Measurements from ENCODE around the gene LKAAEAR1. TPM values are rescaled to one million over a fixed set of nuclear protein-coding genes. Genes with fewer than 3 reads are reported as not detected.

The LKAAEAR1 gene
- total RNA-seq, 1 experiment from 2014 or later: 0.24 TPM

DNA sequence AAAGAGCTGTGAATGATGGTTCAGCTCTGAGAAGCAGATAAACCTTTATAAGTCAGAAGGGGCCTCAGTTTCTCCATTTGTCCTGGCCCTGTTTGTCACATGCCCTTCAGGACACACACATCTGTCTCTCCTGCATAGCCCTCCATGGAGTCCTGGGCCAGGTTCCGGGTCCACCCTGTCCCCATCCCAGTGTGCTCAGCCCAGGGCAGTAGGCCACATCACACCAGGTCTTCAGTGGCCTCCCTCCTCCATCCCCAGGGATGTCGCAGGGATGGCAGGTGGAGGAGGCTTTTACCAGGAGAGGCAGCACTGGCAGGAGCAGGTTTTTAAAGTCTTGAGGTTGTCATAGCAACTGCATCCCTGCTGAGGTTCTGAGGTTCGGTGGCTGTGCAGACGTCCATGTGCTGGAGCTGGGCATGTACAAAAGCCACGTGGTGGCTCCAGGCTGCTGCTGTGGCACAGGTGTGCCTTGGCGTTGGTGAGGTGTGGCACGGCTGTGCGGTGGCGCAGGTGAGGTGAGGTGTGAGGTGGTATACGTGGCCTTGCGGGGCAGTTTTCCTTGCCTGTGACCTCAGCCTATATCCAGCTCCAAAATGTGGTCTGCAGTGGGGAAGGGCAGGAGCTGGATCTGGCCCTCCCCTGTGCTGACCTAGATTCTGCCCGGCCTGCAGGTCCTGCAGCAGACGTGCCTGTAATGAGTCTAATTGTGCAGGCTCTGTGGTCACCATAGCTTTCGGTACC, 31.1 kb upstream of the LKAAEAR1 start:
- Histone ChIP-seq H3K36me3 (no peaks in the 10 kb centered on the region), H3K27ac (no peak overlapping the region), H3K4me3 (no peak overlapping the region), H3K4me1 (replicated peaks) (peaks cover 1% of the 10 kb centered on the region; the same call in 1 of the 2 replicates), H3K9me3 (replicated peaks) (no peaks in the 10 kb centered on the region), H3K27me3 (replicated peaks) (peaks cover 22% of the 10 kb centered on the region)
- DNase-seq (ENCODE audit: low read depth in 1 of 2, low spot score in 2 of 2): no peak

DNA sequence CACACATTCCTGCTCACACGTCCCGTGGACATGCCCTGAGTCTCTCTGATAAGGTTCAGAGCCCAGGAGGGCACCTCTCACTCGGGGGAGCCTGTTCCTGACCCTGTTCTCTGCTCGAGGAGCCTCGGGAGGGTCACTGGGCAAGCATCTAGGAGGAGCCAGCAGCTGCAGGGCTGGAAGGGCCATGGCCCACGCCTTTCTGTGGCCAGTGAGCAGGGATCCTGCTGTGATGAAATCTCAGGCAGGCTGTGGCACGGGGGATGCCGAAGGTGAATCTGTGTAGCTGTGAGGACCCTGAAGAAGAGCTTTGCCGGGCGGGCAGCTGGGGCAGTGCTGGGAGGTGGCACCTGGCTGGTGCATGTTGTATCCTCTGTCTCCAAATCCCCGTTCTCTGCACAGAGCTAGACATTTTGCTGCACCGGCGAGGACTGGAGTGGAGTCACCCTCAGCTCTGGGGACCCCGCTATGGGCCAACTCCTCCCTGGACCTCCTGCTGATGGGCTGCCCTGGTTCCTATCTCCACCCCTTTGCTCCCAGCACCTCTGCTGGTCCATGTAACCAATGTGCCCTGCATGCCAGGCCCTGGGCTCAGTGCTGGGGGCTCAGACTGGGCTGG, 30.3 kb upstream of the LKAAEAR1 start:
- H3K36me3 ChIP-seq: no peaks in the 10 kb centered on the region
- H3K4me1 ChIP-seq (replicated peaks): no peaks in the 10 kb centered on the region
- no peak overlapping the region for H3K4me3 ChIP-seq
- H3K27ac ChIP-seq: no peak overlapping the region
- peaks cover 22% of the 10 kb centered on the region for H3K27me3 ChIP-seq (replicated peaks)
- no peaks in the 10 kb centered on the region for H3K9me3 ChIP-seq (replicated peaks)
- peak in 1 of 2 experiments; percentile 43 for DNase-seq (ENCODE audit: low read depth in 1 of 2, low spot score in 2 of 2)

DNA sequence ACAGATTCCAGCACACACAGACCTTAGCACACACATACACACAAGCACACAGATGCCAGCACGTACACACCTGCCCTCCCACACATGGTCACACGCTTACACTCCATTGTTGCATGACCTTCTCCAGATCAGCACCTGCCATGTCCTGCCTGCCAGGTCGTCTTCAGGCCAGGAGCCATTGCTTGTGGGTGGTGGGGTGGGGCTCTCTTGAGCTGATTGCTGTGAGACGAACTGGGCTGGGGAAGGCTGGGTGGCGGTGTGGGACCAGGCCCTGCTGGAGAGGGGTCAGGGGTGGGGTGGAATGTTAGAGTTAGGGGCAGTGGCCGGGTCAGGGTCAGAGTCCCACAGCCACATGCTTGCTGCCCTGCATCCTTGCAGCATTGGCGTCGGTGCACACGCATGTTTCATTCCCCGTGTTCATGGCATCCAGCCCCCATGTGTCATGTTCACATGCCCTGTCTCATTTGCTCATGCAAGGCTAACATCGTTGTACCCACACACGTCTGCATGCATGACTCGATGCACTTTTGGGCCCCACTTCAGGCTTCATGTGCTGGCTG, 29.7 kb upstream of the LKAAEAR1 start:
- DNase-seq (ENCODE audit: low read depth in 1 of 2, low spot score in 2 of 2): no peak
- Histone ChIP-seq H3K4me1 (replicated peaks) (no peaks in the 10 kb centered on the region), H3K4me3 (no peak overlapping the region), H3K27me3 (replicated peaks) (peaks cover 23% of the 10 kb centered on the region), H3K9me3 (replicated peaks) (no peaks in the 10 kb centered on the region), H3K36me3 (no peaks in the 10 kb centered on the region), H3K27ac (no peak overlapping the region)

DNA sequence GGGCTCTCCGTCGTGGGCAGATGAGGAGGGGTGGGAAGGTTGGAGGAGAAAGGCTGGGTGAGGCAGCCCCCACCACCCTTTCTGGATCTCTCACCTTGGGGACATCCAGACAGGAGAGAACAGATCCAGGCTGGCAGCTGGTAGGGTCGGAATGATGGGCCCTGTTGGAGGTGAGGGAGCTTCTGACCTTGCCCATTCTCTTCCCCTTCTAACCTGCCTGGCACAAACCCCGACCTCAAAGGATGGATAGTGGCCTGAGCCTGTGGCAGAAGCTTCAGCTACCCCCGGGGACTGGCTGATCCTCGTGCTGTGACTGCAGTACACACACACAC, 29.2 kb upstream of the LKAAEAR1 start:
- Histone ChIP-seq H3K27me3 (replicated peaks) (peaks cover 28% of the 10 kb centered on the region), H3K9me3 (replicated peaks) (no peaks in the 10 kb centered on the region), H3K4me1 (replicated peaks) (no peaks in the 10 kb centered on the region), H3K27ac (no peak overlapping the region), H3K4me3 (no peak overlapping the region), H3K36me3 (no peaks in the 10 kb centered on the region)
- peak in 1 of 2 experiments; percentile 36 for DNase-seq (ENCODE audit: low read depth in 1 of 2, low spot score in 2 of 2)

DNA sequence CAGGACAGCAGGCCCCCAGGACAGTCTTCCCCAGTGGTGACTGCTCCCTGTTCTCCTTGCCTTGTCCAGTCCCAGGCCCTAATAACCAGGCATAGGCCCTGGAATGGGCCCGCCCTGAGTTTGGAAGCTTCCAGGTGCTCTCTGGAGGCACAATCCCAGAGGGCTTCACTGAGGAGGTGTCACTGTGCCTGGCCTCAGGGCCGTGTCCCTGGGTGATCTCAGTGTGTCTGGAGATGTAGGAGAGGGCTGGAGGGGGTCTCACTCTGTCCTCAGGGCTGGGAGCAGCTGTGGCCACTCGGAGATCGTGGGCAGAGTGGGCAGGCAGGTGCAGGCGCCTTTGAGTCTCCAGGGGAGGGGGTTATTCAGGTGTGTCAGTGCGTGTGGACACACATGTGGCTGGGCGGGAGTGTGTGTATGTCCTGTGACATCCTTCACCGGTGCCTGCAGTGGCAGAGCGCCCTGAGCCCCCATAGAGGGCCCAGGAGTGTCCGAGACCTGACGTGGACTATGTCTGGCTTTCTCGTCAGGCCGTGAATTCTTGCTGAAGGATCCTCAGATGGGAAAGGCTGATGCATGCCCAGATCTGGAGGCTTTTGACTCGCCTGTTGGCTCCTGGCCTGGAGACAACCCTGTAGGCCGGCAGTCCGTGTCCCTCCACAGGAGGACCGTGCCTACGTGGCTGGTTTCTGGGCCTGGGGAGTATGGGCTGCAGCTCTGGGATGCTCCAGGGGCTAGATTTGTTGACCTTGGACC, 28.7 kb upstream of the LKAAEAR1 start:
- H3K9me3 ChIP-seq (replicated peaks): no peaks in the 10 kb centered on the region
- peaks cover 31% of the 10 kb centered on the region for H3K27me3 ChIP-seq (replicated peaks)
- H3K27ac ChIP-seq: no peak overlapping the region
- no peaks in the 10 kb centered on the region for H3K36me3 ChIP-seq
- H3K4me3 ChIP-seq: no peak overlapping the region
- H3K4me1 ChIP-seq (replicated peaks): no peaks in the 10 kb centered on the region
- no peak for DNase-seq (ENCODE audit: low read depth in 1 of 2, low spot score in 2 of 2)

DNA sequence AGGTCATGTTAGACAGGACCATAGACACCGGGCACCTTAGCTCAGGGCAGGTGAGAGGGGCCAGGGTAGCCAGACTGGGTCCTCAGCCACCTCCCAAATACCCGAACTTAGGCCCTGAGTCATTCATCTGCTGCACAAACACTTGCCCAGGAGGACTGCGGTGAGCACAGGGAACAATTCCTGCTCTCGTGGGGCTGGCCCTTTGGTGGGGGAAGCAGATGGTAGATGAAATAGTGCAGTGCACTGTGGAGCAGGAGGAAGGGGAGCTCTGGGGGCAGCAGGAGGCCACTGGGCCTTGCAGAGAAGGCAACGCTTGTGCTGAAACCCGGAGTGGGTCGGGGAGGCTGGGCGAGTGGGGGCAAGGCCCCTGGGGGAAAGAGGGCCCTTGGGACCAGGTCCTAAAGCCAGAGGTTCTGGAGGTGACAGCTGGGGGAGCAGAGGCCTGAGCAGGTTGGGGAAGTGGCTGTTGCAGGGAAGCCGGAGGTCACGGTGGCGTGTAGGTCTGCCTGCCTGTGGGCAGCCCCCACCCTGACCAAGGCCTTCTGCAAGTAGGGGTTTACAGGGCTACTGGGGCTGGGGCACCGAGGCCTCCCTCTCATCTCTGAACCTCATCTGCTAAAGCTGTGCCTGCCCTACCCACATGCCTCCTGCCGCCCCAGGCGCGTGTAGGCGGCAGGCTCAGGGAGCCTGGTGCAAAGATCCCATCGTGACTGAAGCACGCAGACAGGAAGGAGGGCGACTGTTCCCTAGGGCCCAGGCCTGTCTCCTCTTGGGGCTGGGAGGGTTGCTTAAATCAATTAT, 27.8 kb upstream of the LKAAEAR1 start:
- no peak overlapping the region for H3K27ac ChIP-seq
- H3K36me3 ChIP-seq: no peaks in the 10 kb centered on the region
- no peaks in the 10 kb centered on the region for H3K4me1 ChIP-seq (replicated peaks)
- no peaks in the 10 kb centered on the region for H3K9me3 ChIP-seq (replicated peaks)
- H3K27me3 ChIP-seq (replicated peaks): peaks cover 39% of the 10 kb centered on the region
- peak in 1 of 2 experiments; percentile 38 for DNase-seq (ENCODE audit: low read depth in 1 of 2, low spot score in 2 of 2)
- H3K4me3 ChIP-seq: no peak overlapping the region

DNA sequence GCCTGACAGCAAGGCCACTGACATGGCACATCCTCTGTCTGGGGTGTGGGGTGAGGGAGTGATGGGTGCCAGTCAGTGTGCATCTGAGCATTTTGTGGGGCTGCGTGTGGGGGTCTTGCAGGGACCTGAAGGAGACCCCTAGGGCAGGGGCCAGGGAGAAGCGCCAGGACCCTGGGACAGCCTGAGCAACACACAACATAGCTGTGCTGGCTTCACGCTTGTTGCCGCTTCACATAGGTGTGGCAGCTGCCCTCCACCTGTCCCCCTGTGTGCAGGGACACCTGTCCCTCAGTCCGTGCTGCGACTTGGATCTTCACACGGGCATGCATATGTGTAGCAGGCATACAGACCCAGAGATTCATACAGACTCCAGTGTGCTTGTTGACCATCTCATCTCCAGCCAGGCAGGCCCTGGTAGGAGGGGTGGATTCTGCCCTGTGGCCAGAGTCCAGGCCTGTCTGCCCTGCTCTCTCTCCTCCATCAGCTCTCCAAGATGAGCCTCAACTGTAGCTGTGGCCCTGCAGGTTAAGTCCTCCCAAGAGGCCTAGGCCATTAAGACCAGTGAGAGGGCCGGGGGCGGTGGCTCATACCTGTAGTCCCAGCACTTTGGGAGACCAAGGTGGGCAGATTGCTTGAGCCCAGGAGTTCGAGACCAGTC, 26.3 kb upstream of the LKAAEAR1 start:
- DNase-seq (ENCODE audit: low read depth in 1 of 2, low spot score in 2 of 2): peak in 1 of 2 experiments; percentile 40
- Histone ChIP-seq H3K9me3 (replicated peaks) (no peaks in the 10 kb centered on the region), H3K4me3 (no peak overlapping the region), H3K36me3 (no peaks in the 10 kb centered on the region), H3K27me3 (replicated peaks) (peaks cover 45% of the 10 kb centered on the region), H3K4me1 (replicated peaks) (no peaks in the 10 kb centered on the region), H3K27ac (no peak overlapping the region)

DNA sequence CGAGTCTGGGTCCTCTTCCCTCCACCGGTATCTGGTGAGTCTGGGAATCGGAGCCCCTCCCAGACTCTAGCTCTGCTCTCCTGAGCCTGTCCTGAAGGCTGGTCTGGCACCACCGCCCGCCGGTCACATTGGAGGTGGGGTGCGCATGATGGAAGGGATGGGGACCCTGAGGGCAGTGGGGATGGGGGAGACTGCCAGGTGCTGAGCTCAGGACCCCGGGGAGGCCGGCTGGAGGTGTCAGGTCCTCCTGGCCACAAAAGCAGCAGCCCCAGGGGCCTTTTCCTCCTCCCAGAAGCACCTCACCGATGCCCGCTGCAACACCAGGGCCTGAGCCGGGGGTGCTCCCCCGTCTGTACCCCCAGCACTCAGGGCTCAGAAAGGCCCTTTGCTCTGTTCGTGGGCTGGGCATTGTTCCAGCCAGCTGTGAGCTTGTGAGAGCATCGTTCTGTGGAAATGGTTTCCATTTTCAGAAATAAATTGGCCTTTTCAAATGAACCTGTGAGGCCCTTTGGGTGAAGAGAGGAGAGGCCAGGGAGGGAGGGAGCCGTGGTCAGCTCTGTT, 25.7 kb upstream of the LKAAEAR1 start:
- no peaks in the 10 kb centered on the region for H3K4me1 ChIP-seq (replicated peaks)
- peak in 1 of 2 experiments; percentile 38 for DNase-seq (ENCODE audit: low read depth in 1 of 2, low spot score in 2 of 2)
- H3K36me3 ChIP-seq: no peaks in the 10 kb centered on the region
- peaks cover 45% of the 10 kb centered on the region for H3K27me3 ChIP-seq (replicated peaks)
- H3K4me3 ChIP-seq: no peak overlapping the region
- no peaks in the 10 kb centered on the region for H3K9me3 ChIP-seq (replicated peaks)
- H3K27ac ChIP-seq: no peak overlapping the region

DNA sequence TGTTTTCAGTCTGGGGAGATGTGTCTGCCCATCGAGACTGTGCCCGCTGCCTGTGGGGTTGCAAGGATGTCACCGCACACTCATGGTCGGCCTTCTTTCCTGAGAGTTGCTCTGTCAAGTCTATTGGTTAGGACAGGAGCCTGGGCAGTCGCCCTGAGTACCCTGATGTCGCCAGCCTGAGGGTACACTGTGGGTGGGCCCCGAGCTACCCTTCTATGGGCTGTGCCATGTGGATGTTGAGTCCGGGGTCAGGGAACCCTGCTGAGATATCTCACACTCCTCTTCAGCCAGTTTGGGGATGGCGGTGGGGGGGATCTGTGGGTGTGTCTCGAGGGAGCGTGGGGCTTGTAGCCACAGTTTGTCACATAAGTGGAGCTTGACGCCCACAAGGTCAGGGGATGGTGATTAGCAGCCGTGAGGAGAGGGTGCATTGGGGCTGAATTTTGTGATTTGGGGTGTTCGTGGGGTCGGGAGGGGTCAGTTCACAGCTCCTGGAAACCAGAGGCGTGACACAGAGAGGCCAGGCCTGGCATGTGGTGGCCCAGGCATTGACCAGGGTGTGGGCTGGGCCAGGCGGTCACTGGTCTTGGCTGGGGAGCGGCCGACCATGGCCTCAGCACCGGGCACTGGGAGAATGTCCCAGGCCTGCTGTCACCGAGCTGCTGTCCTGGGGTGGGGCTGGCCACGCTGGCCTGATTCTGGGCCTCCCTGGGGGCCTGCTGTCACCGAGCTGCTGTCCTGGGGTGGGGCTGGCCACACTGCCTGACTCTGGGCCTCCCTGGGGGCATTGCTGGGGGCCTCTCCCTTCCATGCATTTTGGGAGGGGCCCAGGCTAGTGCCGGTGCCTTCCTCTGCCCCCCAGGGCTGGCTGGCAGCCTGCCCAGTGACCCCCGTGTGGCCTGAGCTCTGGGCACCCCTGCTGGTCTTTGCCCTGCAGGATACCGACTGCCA, 24.8 kb upstream of the LKAAEAR1 start:
- Histone ChIP-seq H3K36me3 (no peaks in the 10 kb centered on the region), H3K27me3 (replicated peaks) (peaks cover 43% of the 10 kb centered on the region), H3K4me3 (no peak overlapping the region), H3K4me1 (replicated peaks) (no peaks in the 10 kb centered on the region), H3K27ac (no peak overlapping the region), H3K9me3 (replicated peaks) (no peaks in the 10 kb centered on the region)
- DNase-seq (ENCODE audit: low read depth in 1 of 2, low spot score in 2 of 2): peak in 1 of 2 experiments; percentile 39

DNA sequence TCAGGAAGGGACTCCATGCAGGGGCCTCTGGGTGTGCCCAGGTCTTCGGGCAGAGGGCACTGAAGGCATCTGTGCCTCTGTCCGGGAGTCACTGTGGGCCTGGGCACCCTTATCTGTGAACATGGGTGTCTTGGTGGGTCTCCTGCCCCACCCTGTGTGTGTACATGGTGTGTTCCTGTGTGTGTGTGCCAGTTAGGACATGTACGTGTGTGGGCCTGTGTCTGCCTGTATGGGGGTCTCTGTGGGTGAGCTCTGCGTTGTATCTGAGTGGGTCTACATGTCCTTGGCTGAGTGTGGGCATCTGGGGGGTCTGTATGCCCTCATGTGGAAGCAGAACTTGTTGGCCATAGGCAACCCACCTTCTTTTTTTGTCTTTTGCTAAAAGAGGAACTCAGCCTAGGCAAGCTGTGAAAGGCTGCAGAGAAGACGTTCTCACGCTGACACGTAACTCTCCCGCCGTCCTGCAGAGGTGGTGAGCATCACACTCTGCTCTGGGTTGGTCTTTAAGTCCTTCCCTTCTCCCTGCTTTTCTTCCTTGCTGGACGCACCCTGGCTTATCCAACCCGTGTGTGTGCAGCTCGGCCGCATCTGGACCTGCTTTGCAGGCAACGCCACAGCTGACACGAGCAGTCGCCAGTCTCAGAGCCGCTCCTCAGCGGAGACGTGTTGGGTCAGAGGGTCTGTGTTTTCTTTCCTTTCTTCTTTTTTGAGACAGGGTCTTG, 23.7 kb upstream of the LKAAEAR1 start:
- no peaks in the 10 kb centered on the region for H3K4me1 ChIP-seq (replicated peaks)
- DNase-seq (ENCODE audit: low read depth in 1 of 2, low spot score in 2 of 2): peak in 1 of 2 experiments; percentile 38

DNA sequence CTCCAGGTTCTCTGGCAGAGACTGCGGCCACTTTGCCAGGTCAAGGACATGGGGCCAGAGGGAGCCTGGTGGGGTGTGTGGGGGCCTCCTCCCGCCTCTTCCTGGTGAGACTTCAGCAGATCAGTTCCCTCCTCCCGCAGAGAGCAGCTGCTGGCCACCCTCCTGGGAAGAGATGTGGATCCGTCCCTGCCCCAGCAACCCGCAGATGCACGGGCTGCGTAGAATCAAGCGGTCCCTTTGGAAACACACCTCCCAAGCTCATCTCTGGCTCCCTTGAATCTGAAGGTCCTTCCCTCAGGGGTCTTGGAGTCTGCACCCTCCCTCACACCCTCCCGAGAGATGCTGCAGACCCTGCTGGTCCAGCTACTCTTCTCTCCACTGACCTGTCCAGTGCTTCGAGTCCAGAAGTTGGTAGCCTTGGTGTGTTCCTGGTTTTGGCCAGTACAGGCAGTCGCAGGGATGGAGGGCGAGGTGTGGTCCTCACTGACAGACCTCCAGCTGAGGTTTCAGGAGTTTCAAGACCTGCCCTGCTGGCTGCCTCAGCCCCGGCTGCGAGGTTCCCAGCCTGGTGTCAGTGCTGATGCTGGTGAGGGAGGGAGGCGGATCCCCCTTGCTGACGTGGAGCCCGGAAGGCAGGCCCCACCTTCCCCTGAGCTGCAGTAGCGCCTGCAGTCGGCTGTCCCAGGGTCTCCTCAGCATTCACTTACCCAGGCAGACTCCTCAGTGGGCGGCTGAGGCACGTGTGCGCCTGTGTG, 23.0 kb upstream of the LKAAEAR1 start, which contains the start of gene NPBWR2:
Gene NPBWR2, minus strand, starts transcription at position 585 of the 755 bp plus-strand sequence. CDS start 734 bp downstream, outside the sequence.
- DNase-seq (ENCODE audit: low read depth in 1 of 2, low spot score in 2 of 2): peak in 1 of 2 experiments; percentile 37
- Histone ChIP-seq H3K4me1 (replicated peaks) (no peaks in the 10 kb centered on the region), H3K27me3 (replicated peaks) (peaks cover 48% of the 10 kb centered on the region), H3K4me3 (no peak within 1 kb of the TSS), H3K27ac (no peak within 1 kb of the TSS), H3K9me3 (replicated peaks) (no peaks in the 10 kb centered on the region), H3K36me3 (no peaks in the 10 kb centered on the region)

More for the DNA sequence above, 23.7 kb upstream of the LKAAEAR1 start:
- no peaks in the 10 kb centered on the region for H3K9me3 ChIP-seq (replicated peaks)
- H3K4me3 ChIP-seq: no peak overlapping the region
- no peak overlapping the region for H3K27ac ChIP-seq
- peaks cover 47% of the 10 kb centered on the region for H3K27me3 ChIP-seq (replicated peaks)
- no peaks in the 10 kb centered on the region for H3K36me3 ChIP-seq

Data from SJSA1 (cell line).